ENCODE results near the gene INSYN2B. TPM values are rescaled to one million over a fixed set of nuclear protein-coding genes. Genes with fewer than 3 reads are reported as not detected.

INSYN2B gene
- total RNA-seq, 1 experiment from 2014 or later = 1.5 TPM

- Histone ChIP-seq H3F3A (ENCODE audit: low read length, unreplicated experiment) (no peaks in the 10 kb centered on the region), H3K9me2 (replicated peaks; ENCODE audit: low read length) (no peaks in the 10 kb centered on the region), H3K36me3 (ENCODE audit: low read depth, low read length) (no peaks in the 10 kb centered on the region), H3K79me2 (ENCODE audit: low read length) (no peaks in the 10 kb centered on the region), H3K9ac (ENCODE audit: low read length) (no peak overlapping the region), H3K4me2 (ENCODE audit: low read length) (no peak overlapping the region), H3K4me1 (ENCODE audit: insufficient read depth, low read length) (peaks cover 11% of the 10 kb centered on the region), H2AFZ (ENCODE audit: low read length) (no peak overlapping the region), H3K27ac (ENCODE audit: low read length) (no peak overlapping the region), H3K27me3 (ENCODE audit: low read length) (no peaks in the 10 kb centered on the region), H3K9me3 (ENCODE audit: low read length) (no peaks in the 10 kb centered on the region), H3K4me3 (ENCODE audit: low read length) (no peak overlapping the region), H4K20me1 (ENCODE audit: low read length) (no peaks in the 10 kb centered on the region)
- POLR2A ChIA-PET (ENCODE audit: unreplicated experiment) = no interaction called here
- ATAC-seq = no peak
- BruUV-seq (replicated peaks) = no TSS peak
- DNase-seq = no peak
- TF ChIP-seq CTCF (conservative IDR thresholded peaks at IDR 0.05; ENCODE audit: low read depth, low read length) (no peak), EZH2 (IDR thresholded peaks at IDR 0.05; ENCODE audit: low read length, unreplicated experiment) (no peak), EZH2phosphoT487 (IDR thresholded peaks at IDR 0.05; ENCODE audit: borderline replicate concordance, low read length) (no peak)
- CTCF ChIA-PET = no interaction called here
- intact Hi-C loops (cut with micrococcal nuclease) = no loop called here
Measured at GRCh38 chr5:169991115-169991869, 11.0 kb upstream of the INSYN2B start.

GRCh38 chr5:169989365-169989764 is 9.1 kb upstream of the INSYN2B start:
- BruUV-seq (replicated peaks) = no TSS peak
- Histone ChIP-seq H3K9ac (ENCODE audit: low read length) (peak overlapping the region; percentile 13; the same call in 1 of the 2 replicates), H3K4me3 (ENCODE audit: low read length) (no peak overlapping the region), H3K27ac (ENCODE audit: low read length) (peak overlapping the region; percentile 64), H3K36me3 (ENCODE audit: low read depth, low read length) (no peaks in the 10 kb centered on the region), H3K9me2 (replicated peaks; ENCODE audit: low read length) (no peaks in the 10 kb centered on the region), H2AFZ (ENCODE audit: low read length) (no peak overlapping the region), H3K27me3 (ENCODE audit: low read length) (no peaks in the 10 kb centered on the region), H3F3A (ENCODE audit: low read length, unreplicated experiment) (no peaks in the 10 kb centered on the region), H3K4me2 (ENCODE audit: low read length) (peak overlapping the region; percentile 40; the same call in 1 of the 2 replicates), H3K79me2 (ENCODE audit: low read length) (no peaks in the 10 kb centered on the region), H4K20me1 (ENCODE audit: low read length) (no peaks in the 10 kb centered on the region), H3K4me1 (ENCODE audit: insufficient read depth, low read length) (peaks cover 11% of the 10 kb centered on the region), H3K9me3 (ENCODE audit: low read length) (no peaks in the 10 kb centered on the region)
- ChIA-PET CTCF (no interaction called here), POLR2A (ENCODE audit: unreplicated experiment) (no interaction called here)
- no peak for DNase-seq
- ATAC-seq = peak; percentile 43
- TF ChIP-seq EZH2 (IDR thresholded peaks at IDR 0.05; ENCODE audit: low read length, unreplicated experiment) (no peak), EZH2phosphoT487 (IDR thresholded peaks at IDR 0.05; ENCODE audit: borderline replicate concordance, low read length) (no peak), CTCF (conservative IDR thresholded peaks at IDR 0.05; ENCODE audit: low read depth, low read length) (no peak)
- intact Hi-C loops (cut with micrococcal nuclease) = loop anchor here (1.0 to 2.0 kb wide), 2 partner anchors 81 to 387 kb away; no protein-coding TSS in a partner anchor

GRCh38 chr5:169988947-169989346 is 8.7 kb upstream of the INSYN2B start:
- Histone ChIP-seq H3K4me2 (ENCODE audit: low read length) (peak overlapping the region; percentile 40; the same call in 1 of the 2 replicates), H3K36me3 (ENCODE audit: low read depth, low read length) (no peaks in the 10 kb centered on the region), H3K4me3 (ENCODE audit: low read length) (no peak overlapping the region), H3K9ac (ENCODE audit: low read length) (peak overlapping the region; percentile 13; the same call in 1 of the 2 replicates), H3K9me3 (ENCODE audit: low read length) (no peaks in the 10 kb centered on the region), H3K27me3 (ENCODE audit: low read length) (no peaks in the 10 kb centered on the region), H3F3A (ENCODE audit: low read length, unreplicated experiment) (no peaks in the 10 kb centered on the region), H3K9me2 (replicated peaks; ENCODE audit: low read length) (no peaks in the 10 kb centered on the region), H3K27ac (ENCODE audit: low read length) (peak overlapping the region; percentile 64), H3K79me2 (ENCODE audit: low read length) (no peaks in the 10 kb centered on the region), H3K4me1 (ENCODE audit: insufficient read depth, low read length) (peaks cover 11% of the 10 kb centered on the region), H4K20me1 (ENCODE audit: low read length) (no peaks in the 10 kb centered on the region), H2AFZ (ENCODE audit: low read length) (no peak overlapping the region)
- DNase-seq = peak; percentile 69
- peak; percentile 97 for ATAC-seq
- intact Hi-C loops (cut with micrococcal nuclease) = loop anchor here (1.0 to 2.0 kb wide), 2 partner anchors 82 to 387 kb away; no protein-coding TSS in a partner anchor
- POLR2A ChIA-PET (ENCODE audit: unreplicated experiment) = interaction anchor here (0.6 kb wide), 1 partner anchor 17 kb away, joined by 4 read pairs; no protein-coding TSS in a partner anchor
- TF ChIP-seq CTCF (conservative IDR thresholded peaks at IDR 0.05; ENCODE audit: low read depth, low read length) (no peak), EZH2 (IDR thresholded peaks at IDR 0.05; ENCODE audit: low read length, unreplicated experiment) (no peak), EZH2phosphoT487 (IDR thresholded peaks at IDR 0.05; ENCODE audit: borderline replicate concordance, low read length) (no peak)
- BruUV-seq (replicated peaks) = no TSS peak
- CTCF ChIA-PET = no interaction called here
